ENCODE results near the gene INTS6.

Gene INTS6, protein sequence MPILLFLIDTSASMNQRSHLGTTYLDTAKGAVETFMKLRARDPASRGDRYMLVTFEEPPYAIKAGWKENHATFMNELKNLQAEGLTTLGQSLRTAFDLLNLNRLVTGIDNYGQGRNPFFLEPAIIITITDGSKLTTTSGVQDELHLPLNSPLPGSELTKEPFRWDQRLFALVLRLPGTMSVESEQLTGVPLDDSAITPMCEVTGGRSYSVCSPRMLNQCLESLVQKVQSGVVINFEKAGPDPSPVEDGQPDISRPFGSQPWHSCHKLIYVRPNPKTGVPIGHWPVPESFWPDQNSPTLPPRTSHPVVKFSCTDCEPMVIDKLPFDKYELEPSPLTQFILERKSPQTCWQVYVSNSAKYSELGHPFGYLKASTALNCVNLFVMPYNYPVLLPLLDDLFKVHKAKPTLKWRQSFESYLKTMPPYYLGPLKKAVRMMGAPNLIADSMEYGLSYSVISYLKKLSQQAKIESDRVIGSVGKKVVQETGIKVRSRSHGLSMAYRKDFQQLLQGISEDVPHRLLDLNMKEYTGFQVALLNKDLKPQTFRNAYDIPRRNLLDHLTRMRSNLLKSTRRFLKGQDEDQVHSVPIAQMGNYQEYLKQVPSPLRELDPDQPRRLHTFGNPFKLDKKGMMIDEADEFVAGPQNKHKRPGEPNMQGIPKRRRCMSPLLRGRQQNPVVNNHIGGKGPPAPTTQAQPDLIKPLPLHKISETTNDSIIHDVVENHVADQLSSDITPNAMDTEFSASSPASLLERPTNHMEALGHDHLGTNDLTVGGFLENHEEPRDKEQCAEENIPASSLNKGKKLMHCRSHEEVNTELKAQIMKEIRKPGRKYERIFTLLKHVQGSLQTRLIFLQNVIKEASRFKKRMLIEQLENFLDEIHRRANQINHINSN

GRCh38 chr13:51452361-51453206 is at the start of gene INTS6:
Gene INTS6, minus strand, starts transcription at chr13:51453036. Its CDS starts 511 bp downstream, at chr13:51452525.
- Histone ChIP-seq H3K4me1 (ENCODE audit: insufficient read depth, low read length) (peaks cover 24% of the 10 kb centered on the region), H3K4me3 (ENCODE audit: low read length) (peak within 1 kb of the TSS; percentile 85), H3K9me3 (ENCODE audit: low read length) (peaks cover 13% of the 10 kb centered on the region), H3K36me3 (ENCODE audit: insufficient read depth, low read length) (peaks cover 32% of the 10 kb centered on the region), H2AFZ (ENCODE audit: low read depth, low read length) (peak within 1 kb of the TSS; percentile 60), H3K27me3 (ENCODE audit: insufficient read depth, low read length) (no peaks in the 10 kb centered on the region)

GRCh38 chr13:51502153-51502651 is 49.4 kb upstream of the INTS6 start:
- no peaks in the 10 kb centered on the region for H3K36me3 ChIP-seq (ENCODE audit: insufficient read depth, low read length)
- no peaks in the 10 kb centered on the region for H3K4me1 ChIP-seq (ENCODE audit: insufficient read depth, low read length)
- no peak overlapping the region for H2AFZ ChIP-seq (ENCODE audit: low read depth, low read length)
- H3K27me3 ChIP-seq (ENCODE audit: insufficient read depth, low read length): no peaks in the 10 kb centered on the region
- H3K4me3 ChIP-seq (ENCODE audit: low read length): no peak overlapping the region
- H3K9me3 ChIP-seq (ENCODE audit: low read length): no peaks in the 10 kb centered on the region

DNA sequence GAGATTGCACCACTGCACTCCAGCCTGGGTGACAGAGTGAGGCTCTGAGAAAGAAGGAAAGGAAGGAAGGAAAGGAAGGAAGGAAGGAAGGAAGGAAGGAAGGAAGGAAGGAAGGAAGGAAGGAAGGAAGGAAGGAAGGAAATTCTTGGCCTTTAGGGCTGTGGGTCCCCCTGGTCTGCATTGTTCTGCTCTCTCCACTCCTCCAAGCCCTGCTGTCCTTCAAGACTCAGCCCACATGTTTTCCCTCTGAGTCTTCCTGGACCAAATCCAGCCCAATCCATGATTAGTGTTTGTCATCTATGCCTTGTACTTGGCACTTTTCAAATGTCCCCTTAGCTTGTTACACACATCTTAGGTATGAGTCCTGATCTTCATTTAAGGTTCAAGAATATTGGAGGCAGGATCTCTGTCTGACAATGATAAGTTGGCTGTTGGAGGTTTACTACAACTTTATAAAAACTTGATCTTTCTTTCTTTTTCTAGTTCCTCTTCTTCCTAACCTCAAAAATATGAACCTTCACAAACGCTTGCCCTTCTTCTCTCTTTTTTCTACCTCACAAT is 48.8 kb upstream of the INTS6 start:
- Histone ChIP-seq H3K36me3 (ENCODE audit: insufficient read depth, low read length) (no peaks in the 10 kb centered on the region), H3K27me3 (ENCODE audit: insufficient read depth, low read length) (no peaks in the 10 kb centered on the region), H3K9me3 (ENCODE audit: low read length) (no peaks in the 10 kb centered on the region), H3K4me1 (ENCODE audit: insufficient read depth, low read length) (no peaks in the 10 kb centered on the region), H2AFZ (ENCODE audit: low read depth, low read length) (no peak overlapping the region), H3K4me3 (ENCODE audit: low read length) (no peak overlapping the region)

- Histone ChIP-seq H3K9me3 (ENCODE audit: low read length) (no peaks in the 10 kb centered on the region), H3K36me3 (ENCODE audit: insufficient read depth, low read length) (no peaks in the 10 kb centered on the region), H3K4me3 (ENCODE audit: low read length) (no peak overlapping the region), H3K27me3 (ENCODE audit: insufficient read depth, low read length) (no peaks in the 10 kb centered on the region), H3K4me1 (ENCODE audit: insufficient read depth, low read length) (no peaks in the 10 kb centered on the region), H2AFZ (ENCODE audit: low read depth, low read length) (no peak overlapping the region)
These were observed 48.3 kb upstream of the INTS6 start for GRCh38 chr13:51501096-51501495.

GRCh38 chr13:51500687-51501086 is 47.9 kb upstream of the INTS6 start:
- no peaks in the 10 kb centered on the region for H3K27me3 ChIP-seq (ENCODE audit: insufficient read depth, low read length)
- H3K36me3 ChIP-seq (ENCODE audit: insufficient read depth, low read length): no peaks in the 10 kb centered on the region
- no peak overlapping the region for H2AFZ ChIP-seq (ENCODE audit: low read depth, low read length)
- no peaks in the 10 kb centered on the region for H3K4me1 ChIP-seq (ENCODE audit: insufficient read depth, low read length)
- no peak overlapping the region for H3K4me3 ChIP-seq (ENCODE audit: low read length)
- H3K9me3 ChIP-seq (ENCODE audit: low read length): no peaks in the 10 kb centered on the region

GRCh38 chr13:51499841-51500240 is 47.0 kb upstream of the INTS6 start:
- Histone ChIP-seq H3K27me3 (ENCODE audit: insufficient read depth, low read length) (no peaks in the 10 kb centered on the region), H3K9me3 (ENCODE audit: low read length) (no peaks in the 10 kb centered on the region), H3K36me3 (ENCODE audit: insufficient read depth, low read length) (no peaks in the 10 kb centered on the region), H3K4me3 (ENCODE audit: low read length) (no peak overlapping the region), H2AFZ (ENCODE audit: low read depth, low read length) (no peak overlapping the region), H3K4me1 (ENCODE audit: insufficient read depth, low read length) (no peaks in the 10 kb centered on the region)

DNA sequence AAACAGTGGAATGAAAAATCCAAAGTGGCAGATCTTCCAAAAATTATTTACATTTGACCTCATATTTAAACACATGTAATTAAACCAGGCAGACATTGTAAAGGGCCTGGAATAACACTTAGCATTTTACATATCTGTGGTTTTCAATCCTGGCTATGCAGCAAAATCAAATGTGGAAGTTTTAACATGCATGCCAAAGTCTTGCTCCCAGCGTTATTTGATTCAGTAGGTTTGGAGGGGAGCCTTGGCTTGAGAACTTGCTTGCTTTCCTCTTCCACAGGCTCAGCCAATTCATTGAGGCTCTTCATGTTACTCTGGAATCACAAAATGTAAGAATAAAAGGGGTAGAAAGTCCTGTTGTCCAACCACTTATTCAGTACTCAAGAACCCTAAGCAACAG is 42.5 kb upstream of the INTS6 start:
- Histone ChIP-seq H3K4me1 (ENCODE audit: insufficient read depth, low read length) (no peaks in the 10 kb centered on the region), H3K4me3 (ENCODE audit: low read length) (no peak overlapping the region), H3K9me3 (ENCODE audit: low read length) (no peaks in the 10 kb centered on the region), H3K27me3 (ENCODE audit: insufficient read depth, low read length) (no peaks in the 10 kb centered on the region), H2AFZ (ENCODE audit: low read depth, low read length) (no peak overlapping the region), H3K36me3 (ENCODE audit: insufficient read depth, low read length) (no peaks in the 10 kb centered on the region)

DNA sequence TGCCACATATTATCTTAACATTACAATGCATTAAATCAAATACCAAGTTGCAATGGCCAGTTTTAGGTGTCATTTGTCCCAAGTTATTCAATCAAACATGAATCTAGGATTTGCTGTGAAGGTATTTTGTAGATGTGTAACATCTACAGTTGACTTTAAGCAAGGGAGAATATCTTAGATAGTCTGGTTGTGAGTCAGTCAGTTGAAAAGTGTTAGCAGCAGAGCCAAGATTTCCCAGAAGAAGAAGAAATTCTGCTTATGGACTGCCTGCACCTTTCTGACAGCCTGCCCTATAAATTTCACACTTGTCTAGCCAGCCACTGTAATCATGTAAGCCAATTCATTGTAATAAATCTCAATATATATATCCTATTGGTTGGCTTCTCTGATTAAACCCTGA is 41.3 kb upstream of the INTS6 start:
- Histone ChIP-seq H3K36me3 (ENCODE audit: insufficient read depth, low read length) (no peaks in the 10 kb centered on the region), H2AFZ (ENCODE audit: low read depth, low read length) (no peak overlapping the region), H3K9me3 (ENCODE audit: low read length) (no peaks in the 10 kb centered on the region), H3K4me3 (ENCODE audit: low read length) (no peak overlapping the region), H3K4me1 (ENCODE audit: insufficient read depth, low read length) (no peaks in the 10 kb centered on the region), H3K27me3 (ENCODE audit: insufficient read depth, low read length) (no peaks in the 10 kb centered on the region)

- Histone ChIP-seq H3K27me3 (ENCODE audit: insufficient read depth, low read length) (no peaks in the 10 kb centered on the region), H3K4me1 (ENCODE audit: insufficient read depth, low read length) (no peaks in the 10 kb centered on the region), H3K9me3 (ENCODE audit: low read length) (no peaks in the 10 kb centered on the region), H3K36me3 (ENCODE audit: insufficient read depth, low read length) (no peaks in the 10 kb centered on the region), H3K4me3 (ENCODE audit: low read length) (no peak overlapping the region), H2AFZ (ENCODE audit: low read depth, low read length) (no peak overlapping the region)
These were observed 35.4 kb upstream of the INTS6 start for GRCh38 chr13:51488212-51488611.

DNA sequence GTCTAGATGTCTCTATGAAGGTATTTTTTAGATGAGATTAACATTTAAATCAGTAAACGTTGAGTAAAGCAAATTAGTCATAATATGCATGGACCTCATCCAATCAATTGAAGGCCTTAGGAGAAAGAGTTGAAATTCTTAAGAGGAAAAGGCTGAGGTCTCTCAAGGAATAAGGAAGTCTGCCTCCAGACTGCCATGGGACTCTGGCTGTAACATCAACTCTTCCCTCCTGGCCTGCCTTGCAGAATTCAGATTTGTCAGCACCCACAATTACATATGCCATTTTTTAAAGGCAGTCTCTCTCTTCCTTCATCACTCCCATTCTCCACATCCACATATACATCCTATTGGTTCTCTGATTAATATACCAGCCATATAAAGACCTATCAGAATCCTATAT is 28.8 kb upstream of the INTS6 start:
- H2AFZ ChIP-seq (ENCODE audit: low read depth, low read length): no peak overlapping the region
- no peaks in the 10 kb centered on the region for H3K36me3 ChIP-seq (ENCODE audit: insufficient read depth, low read length)
- no peak overlapping the region for H3K4me3 ChIP-seq (ENCODE audit: low read length)

GRCh38 chr13:51479199-51479523 is 26.3 kb upstream of the INTS6 start:
- Histone ChIP-seq H3K27me3 (ENCODE audit: insufficient read depth, low read length) (no peaks in the 10 kb centered on the region), H3K9me3 (ENCODE audit: low read length) (no peaks in the 10 kb centered on the region), H3K4me1 (ENCODE audit: insufficient read depth, low read length) (no peaks in the 10 kb centered on the region)

More for the DNA sequence above, 28.8 kb upstream of the INTS6 start:
- no peaks in the 10 kb centered on the region for H3K4me1 ChIP-seq (ENCODE audit: insufficient read depth, low read length)
- H3K27me3 ChIP-seq (ENCODE audit: insufficient read depth, low read length): no peaks in the 10 kb centered on the region
- no peaks in the 10 kb centered on the region for H3K9me3 ChIP-seq (ENCODE audit: low read length)

GRCh38 chr13:51478418-51479198 is 25.8 kb upstream of the INTS6 start:
- no peaks in the 10 kb centered on the region for H3K9me3 ChIP-seq (ENCODE audit: low read length)
- H3K4me1 ChIP-seq (ENCODE audit: insufficient read depth, low read length): no peaks in the 10 kb centered on the region
- H2AFZ ChIP-seq (ENCODE audit: low read depth, low read length): no peak overlapping the region
- H3K27me3 ChIP-seq (ENCODE audit: insufficient read depth, low read length): no peaks in the 10 kb centered on the region
- H3K36me3 ChIP-seq (ENCODE audit: insufficient read depth, low read length): no peaks in the 10 kb centered on the region
- no peak overlapping the region for H3K4me3 ChIP-seq (ENCODE audit: low read length)

More at GRCh38 chr13:51479199-51479523, 26.3 kb upstream of the INTS6 start:
- H2AFZ ChIP-seq (ENCODE audit: low read depth, low read length): no peak overlapping the region
- no peaks in the 10 kb centered on the region for H3K36me3 ChIP-seq (ENCODE audit: insufficient read depth, low read length)
- H3K4me3 ChIP-seq (ENCODE audit: low read length): no peak overlapping the region

Measured in neuron (in vitro differentiated cells).